Measurements from ENCODE around the gene R3HDM4.
A peak's percentile ranks its signal among the peaks of the same experiment; 100 is the strongest.

The R3HDM4 gene

GRCh38 chr19:899336-900042 lies 13.5 kb downstream of the R3HDM4 start:
- Histone ChIP-seq H3K9me3 (ENCODE audit: control extremely low read depth in 1 of 5, control insufficient read depth in 4 of 5, insufficient read depth in 2 of 5, low read depth in 1 of 5, low read length in 4 of 5) (no peaks in the 10 kb centered on the region), H3K27me3 (replicated peaks in 2 of 5; ENCODE audit: control insufficient read depth in 4 of 5, insufficient read depth in 5 of 5, low read length in 4 of 5) (no peaks in the 10 kb centered on the region), H3K4me1 (ENCODE audit: control extremely low read depth in 1 of 4, control insufficient read depth in 4 of 4, insufficient read depth in 4 of 4, low read length in 3 of 4) (peaks cover 0 to 2% (median 0%) of the 10 kb centered on the region in 4 experiments), H3K27ac (ENCODE audit: insufficient read depth in 1 of 2, low read depth in 1 of 2, low read length in 2 of 2, poor library complexity in 1 of 2, severe bottlenecking in 2 of 2) (no peak overlapping the region), H3K4me3 (ENCODE audit: control insufficient read depth in 1 of 7, extremely low read depth in 1 of 7, insufficient read depth in 4 of 7, low read depth in 2 of 7, low read length in 6 of 7) (no peak overlapping the region), H3K36me3 (ENCODE audit: control insufficient read depth in 4 of 4, insufficient read depth in 4 of 4, low read length in 3 of 4) (peaks cover 5 to 58% (median 26%) of the 10 kb centered on the region in 4 experiments)
- ChIA-PET POLR2A (no interaction called here), CTCF (no interaction called here)
- 93% methylated on average over 30 of the region's 32 CpGs for WGBS (ENCODE audit: insufficient coverage)
- DNase-seq, result no peak

- Histone ChIP-seq H3K27me3 (replicated peaks in 2 of 5; ENCODE audit: control insufficient read depth in 4 of 5, insufficient read depth in 5 of 5, low read length in 4 of 5) (no peaks in the 10 kb centered on the region), H3K36me3 (ENCODE audit: control insufficient read depth in 4 of 4, insufficient read depth in 4 of 4, low read length in 3 of 4) (peaks cover 5 to 55% (median 24%) of the 10 kb centered on the region in 4 experiments), H3K4me1 (ENCODE audit: control extremely low read depth in 1 of 4, control insufficient read depth in 4 of 4, insufficient read depth in 4 of 4, low read length in 3 of 4) (peaks cover 0 to 4% (median 0%) of the 10 kb centered on the region in 4 experiments), H3K9me3 (ENCODE audit: control extremely low read depth in 1 of 5, control insufficient read depth in 4 of 5, insufficient read depth in 2 of 5, low read depth in 1 of 5, low read length in 4 of 5) (no peaks in the 10 kb centered on the region), H3K4me3 (ENCODE audit: control insufficient read depth in 1 of 7, extremely low read depth in 1 of 7, insufficient read depth in 4 of 7, low read depth in 2 of 7, low read length in 6 of 7) (no peak overlapping the region), H3K27ac (ENCODE audit: insufficient read depth in 1 of 2, low read depth in 1 of 2, low read length in 2 of 2, poor library complexity in 1 of 2, severe bottlenecking in 2 of 2) (no peak overlapping the region)
- ChIA-PET CTCF (no interaction called here), POLR2A (no interaction called here)
- DNase-seq, result no peak
- WGBS (ENCODE audit: insufficient coverage), result 93% methylated on average over 17 of the region's 20 CpGs
Measured at GRCh38 chr19:898663-899062, 14.4 kb downstream of the R3HDM4 start.

GRCh38 chr19:897442-898039 lies 15.5 kb downstream of the R3HDM4 start:
- Histone ChIP-seq H3K9me3 (ENCODE audit: control extremely low read depth in 1 of 5, control insufficient read depth in 4 of 5, insufficient read depth in 2 of 5, low read depth in 1 of 5, low read length in 4 of 5) (no peaks in the 10 kb centered on the region), H3K27me3 (replicated peaks in 2 of 5; ENCODE audit: control insufficient read depth in 4 of 5, insufficient read depth in 5 of 5, low read length in 4 of 5) (no peaks in the 10 kb centered on the region), H3K27ac (ENCODE audit: insufficient read depth in 1 of 2, low read depth in 1 of 2, low read length in 2 of 2, poor library complexity in 1 of 2, severe bottlenecking in 2 of 2) (no peak overlapping the region), H3K4me3 (ENCODE audit: control insufficient read depth in 1 of 7, extremely low read depth in 1 of 7, insufficient read depth in 4 of 7, low read depth in 2 of 7, low read length in 6 of 7) (no peak overlapping the region), H3K4me1 (ENCODE audit: control extremely low read depth in 1 of 4, control insufficient read depth in 4 of 4, insufficient read depth in 4 of 4, low read length in 3 of 4) (peaks cover 0 to 5% (median 0%) of the 10 kb centered on the region in 4 experiments), H3K36me3 (ENCODE audit: control insufficient read depth in 4 of 4, insufficient read depth in 4 of 4, low read length in 3 of 4) (peaks cover 5 to 51% (median 24%) of the 10 kb centered on the region in 4 experiments)
- CTCF ChIA-PET, result interaction anchor here (1.0 kb wide), 1 partner anchor 10 kb away, joined by 3 read pairs; no protein-coding TSS in a partner anchor
- WGBS (ENCODE audit: insufficient coverage), result 95% methylated on average over 24 of the region's 26 CpGs
- no peak for DNase-seq
- POLR2A ChIA-PET, result interaction anchor here (1.6 kb wide), 1 partner anchor 11 kb away, joined by 4 read pairs; no protein-coding TSS in a partner anchor

GRCh38 chr19:896999-897398 lies 16.0 kb downstream of the R3HDM4 start:
- WGBS (ENCODE audit: insufficient coverage), result 96% methylated on average over 10 of the region's 11 CpGs
- H3K4me1 ChIP-seq (ENCODE audit: control extremely low read depth in 1 of 4, control insufficient read depth in 4 of 4, insufficient read depth in 4 of 4, low read length in 3 of 4), result peaks cover 0 to 9% (median 3%) of the 10 kb centered on the region in 4 experiments
- ChIA-PET POLR2A (interaction anchor here (1.6 kb wide), 1 partner anchor 12 kb away, joined by 4 read pairs; no protein-coding TSS in a partner anchor), CTCF (interaction anchor here (1.0 to 1.5 kb wide), 2 partner anchors 10 to 13 kb away, joined by 3 read pairs; no protein-coding TSS in a partner anchor)
- DNase-seq, result no peak
- H3K9me3 ChIP-seq (ENCODE audit: control extremely low read depth in 1 of 5, control insufficient read depth in 4 of 5, insufficient read depth in 2 of 5, low read depth in 1 of 5, low read length in 4 of 5), result no peaks in the 10 kb centered on the region
- H3K36me3 ChIP-seq (ENCODE audit: control insufficient read depth in 4 of 4, insufficient read depth in 4 of 4, low read length in 3 of 4), result peaks cover 5 to 49% (median 23%) of the 10 kb centered on the region in 4 experiments
- no peak overlapping the region for H3K4me3 ChIP-seq (ENCODE audit: control insufficient read depth in 1 of 7, extremely low read depth in 1 of 7, insufficient read depth in 4 of 7, low read depth in 2 of 7, low read length in 6 of 7)
- no peak overlapping the region for H3K27ac ChIP-seq (ENCODE audit: insufficient read depth in 1 of 2, low read depth in 1 of 2, low read length in 2 of 2, poor library complexity in 1 of 2, severe bottlenecking in 2 of 2)
- no peaks in the 10 kb centered on the region for H3K27me3 ChIP-seq (replicated peaks in 2 of 5; ENCODE audit: control insufficient read depth in 4 of 5, insufficient read depth in 5 of 5, low read length in 4 of 5)

- 97% methylated on average over 5 of the region's 10 CpGs for WGBS (ENCODE audit: insufficient coverage)
- Histone ChIP-seq H3K36me3 (ENCODE audit: control insufficient read depth in 4 of 4, insufficient read depth in 4 of 4, low read length in 3 of 4) (peaks cover 2 to 45% (median 21%) of the 10 kb centered on the region in 4 experiments), H3K9me3 (ENCODE audit: control extremely low read depth in 1 of 5, control insufficient read depth in 4 of 5, insufficient read depth in 2 of 5, low read depth in 1 of 5, low read length in 4 of 5) (no peaks in the 10 kb centered on the region), H3K27me3 (replicated peaks in 2 of 5; ENCODE audit: control insufficient read depth in 4 of 5, insufficient read depth in 5 of 5, low read length in 4 of 5) (no peaks in the 10 kb centered on the region), H3K27ac (ENCODE audit: insufficient read depth in 1 of 2, low read depth in 1 of 2, low read length in 2 of 2, poor library complexity in 1 of 2, severe bottlenecking in 2 of 2) (no peak overlapping the region), H3K4me3 (ENCODE audit: control insufficient read depth in 1 of 7, extremely low read depth in 1 of 7, insufficient read depth in 4 of 7, low read depth in 2 of 7, low read length in 6 of 7) (no peak overlapping the region), H3K4me1 (ENCODE audit: control extremely low read depth in 1 of 4, control insufficient read depth in 4 of 4, insufficient read depth in 4 of 4, low read length in 3 of 4) (peaks cover 0 to 12% (median 6%) of the 10 kb centered on the region in 4 experiments)
- CTCF ChIA-PET, result interaction anchor here (1.0 to 1.5 kb wide), 3 partner anchors 9 to 14 kb away, joined by 3 to 4 read pairs (median 3); no protein-coding TSS in a partner anchor
- POLR2A ChIA-PET, result interaction anchor here (0.9 to 1.6 kb wide), 2 partner anchors 10 to 12 kb away, joined by 3 to 4 read pairs; no protein-coding TSS in a partner anchor
- DNase-seq, result no peak
Measured at GRCh38 chr19:896434-896833, 16.6 kb downstream of the R3HDM4 start.

GRCh38 chr19:892894-893689 lies 19.9 kb downstream of the R3HDM4 start, which contains the start of the genes MED16 and RNU6-9:
TSS of gene MED16 (minus strand) at chr19:893187. CDS start at chr19:891131, 2,056 bp downstream.
TSS of gene RNU6-9 (plus strand) at chr19:893484.
- WGBS (ENCODE audit: insufficient coverage), result under 1% methylated on average over 54 of the region's 69 CpGs
- H3K9me3 ChIP-seq (ENCODE audit: control extremely low read depth in 1 of 5, control insufficient read depth in 4 of 5, insufficient read depth in 2 of 5, low read depth in 1 of 5, low read length in 4 of 5), result no peaks in the 10 kb centered on the region
- peak within 1 kb of the TSS; percentile 96 to 100 for H3K27ac ChIP-seq (ENCODE audit: insufficient read depth in 1 of 2, low read depth in 1 of 2, low read length in 2 of 2, poor library complexity in 1 of 2, severe bottlenecking in 2 of 2)
- H3K27me3 ChIP-seq (replicated peaks in 2 of 5; ENCODE audit: control insufficient read depth in 4 of 5, insufficient read depth in 5 of 5, low read length in 4 of 5), result no peaks in the 10 kb centered on the region
- H3K4me3 ChIP-seq (ENCODE audit: control insufficient read depth in 1 of 7, extremely low read depth in 1 of 7, insufficient read depth in 4 of 7, low read depth in 2 of 7, low read length in 6 of 7), result peak within 1 kb of the TSS; percentile 76 to 93 (median 84)
- peak; percentile 93 to 97 (median 96) for DNase-seq
- H3K36me3 ChIP-seq (ENCODE audit: control insufficient read depth in 4 of 4, insufficient read depth in 4 of 4, low read length in 3 of 4), result peaks cover 0 to 46% (median 21%) of the 10 kb centered on the region in 4 experiments
- CTCF ChIA-PET, result interaction anchor here (0.7 to 1.9 kb wide), 8 partner anchors 11 to 34 kb away, joined by 4 to 15 read pairs (median 4); partner anchors contain the start of gene CFD
- POLR2A ChIA-PET, result interaction anchor here (0.5 to 2.0 kb wide), 4 partner anchors 10 to 15 kb away, joined by 5 to 20 read pairs (median 6); no protein-coding TSS in a partner anchor
- peaks cover 0 to 9% (median 6%) of the 10 kb centered on the region in 4 experiments for H3K4me1 ChIP-seq (ENCODE audit: control extremely low read depth in 1 of 4, control insufficient read depth in 4 of 4, insufficient read depth in 4 of 4, low read length in 3 of 4)
